Measurements from ENCODE around the gene MCM7. TPM values are rescaled to one million over a fixed set of nuclear protein-coding genes. Genes with fewer than 3 reads are reported as not detected.

The MCM7 gene
- total RNA-seq, 1 experiment from 2014 or later, result 387 TPM

DNA sequence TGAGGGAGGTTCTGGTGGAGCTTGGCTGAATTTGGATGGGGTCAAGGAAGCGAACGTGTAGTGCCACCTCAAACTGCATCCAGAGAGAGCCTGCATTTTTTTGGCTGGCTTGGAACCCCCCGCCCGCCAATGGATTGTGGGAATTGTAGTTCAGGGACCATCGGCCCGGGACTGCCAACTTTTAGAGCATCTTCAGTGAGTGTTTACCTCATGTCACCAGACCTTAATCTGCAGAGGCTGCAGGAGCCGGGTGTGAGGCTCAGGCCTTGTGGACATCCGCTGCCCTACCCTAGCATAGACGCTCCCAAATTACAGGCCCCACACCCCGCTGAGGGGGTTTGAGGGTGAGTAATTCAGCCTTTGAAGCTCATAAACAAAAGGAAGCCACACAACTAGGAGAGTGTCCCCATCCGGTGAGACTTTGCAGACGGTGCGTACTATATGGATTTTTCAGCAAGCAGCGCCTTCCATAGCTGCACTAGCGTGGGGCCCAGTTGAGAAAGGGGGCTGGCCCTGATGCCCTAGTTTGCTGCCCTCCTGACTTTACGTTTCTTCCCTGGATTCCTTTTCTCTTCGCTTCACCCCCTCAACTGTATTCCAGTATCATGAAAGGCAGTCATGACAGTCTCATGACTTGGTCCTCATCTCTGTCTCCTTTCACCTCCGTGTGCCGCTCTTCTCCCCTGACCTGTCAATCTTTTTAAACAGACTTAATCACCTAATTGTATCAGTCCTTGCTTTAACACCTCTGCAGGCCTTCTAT is 19.0 kb upstream of the MCM7 start:
- H3K4me3 ChIP-seq (replicated peaks in 1 of 2; ENCODE audit: low read depth in 1 of 2, low read length in 2 of 2), result peak overlapping the region; percentile 90 to 99
- no peaks in the 10 kb centered on the region for H3K9me3 ChIP-seq (ENCODE audit: control insufficient read depth in 1 of 2, insufficient read depth in 1 of 2, low read depth in 1 of 2, low read length in 2 of 2)
- peak overlapping the region; percentile 91 for H3K4me2 ChIP-seq (ENCODE audit: low read length)
- no peaks in the 10 kb centered on the region for H3K27me3 ChIP-seq (ENCODE audit: insufficient read depth, low read length)
- TF ChIP-seq CBX3 (IDR thresholded peaks at IDR 0.05; ENCODE audit: low read depth) (no peak), ZNF274 (IDR thresholded peaks at IDR 0.05; ENCODE audit: low read depth, low read length) (no peak), CEBPB (IDR thresholded peaks at IDR 0.05; ENCODE audit: low read depth) (no peak), EGR1 (IDR thresholded peaks at IDR 0.05; ENCODE audit: low read depth) (no peak), EZH2phosphoT487 (IDR thresholded peaks at IDR 0.05; ENCODE audit: borderline replicate concordance) (no peak), TCF7L2 (IDR thresholded peaks at IDR 0.05; ENCODE audit: borderline replicate concordance, extremely low read depth, insufficient read depth, insufficient read length) (peak; percentile 33), JUND (IDR thresholded peaks at IDR 0.05) (no peak), EZH2 (IDR thresholded peaks at IDR 0.05) (no peak), ZBTB33 (IDR thresholded peaks at IDR 0.05; ENCODE audit: extremely low read depth, insufficient replicate concordance, low read length) (no peak), FOSL1 (IDR thresholded peaks at IDR 0.05; ENCODE audit: low read depth) (no peak), SP1 (IDR thresholded peaks at IDR 0.05; ENCODE audit: low read depth) (no peak), POLR2A (IDR thresholded peaks at IDR 0.05; ENCODE audit: borderline replicate concordance, extremely low read depth, insufficient read depth, insufficient read length) (no peak), RAD21 (IDR thresholded peaks at IDR 0.05; ENCODE audit: low read depth) (no peak), POLR2AphosphoS5 (IDR thresholded peaks at IDR 0.05; ENCODE audit: low read depth, low read length) (peak; percentile 7; the same call in 1 of the 2 replicates), ELF1 (IDR thresholded peaks at IDR 0.05; ENCODE audit: borderline replicate concordance, low read depth) (no peak), YY1 (IDR thresholded peaks at IDR 0.05; ENCODE audit: extremely low read depth, insufficient replicate concordance, low read depth, low read length) (no peak), ZFX (IDR thresholded peaks at IDR 0.05) (peak; percentile 38; the same call in 1 of the 2 replicates)
- TF ChIP-seq, protein P1, sequence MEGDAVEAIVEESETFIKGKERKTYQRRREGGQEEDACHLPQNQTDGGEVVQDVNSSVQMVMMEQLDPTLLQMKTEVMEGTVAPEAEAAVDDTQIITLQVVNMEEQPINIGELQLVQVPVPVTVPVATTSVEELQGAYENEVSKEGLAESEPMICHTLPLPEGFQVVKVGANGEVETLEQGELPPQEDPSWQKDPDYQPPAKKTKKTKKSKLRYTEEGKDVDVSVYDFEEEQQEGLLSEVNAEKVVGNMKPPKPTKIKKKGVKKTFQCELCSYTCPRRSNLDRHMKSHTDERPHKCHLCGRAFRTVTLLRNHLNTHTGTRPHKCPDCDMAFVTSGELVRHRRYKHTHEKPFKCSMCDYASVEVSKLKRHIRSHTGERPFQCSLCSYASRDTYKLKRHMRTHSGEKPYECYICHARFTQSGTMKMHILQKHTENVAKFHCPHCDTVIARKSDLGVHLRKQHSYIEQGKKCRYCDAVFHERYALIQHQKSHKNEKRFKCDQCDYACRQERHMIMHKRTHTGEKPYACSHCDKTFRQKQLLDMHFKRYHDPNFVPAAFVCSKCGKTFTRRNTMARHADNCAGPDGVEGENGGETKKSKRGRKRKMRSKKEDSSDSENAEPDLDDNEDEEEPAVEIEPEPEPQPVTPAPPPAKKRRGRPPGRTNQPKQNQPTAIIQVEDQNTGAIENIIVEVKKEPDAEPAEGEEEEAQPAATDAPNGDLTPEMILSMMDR (IDR thresholded peaks at IDR 0.05 in 2 of 3, conservative IDR thresholded peaks at IDR 0.05 in 1 of 3; ENCODE audit: borderline replicate concordance in 1 of 3, insufficient read depth in 1 of 3, low read depth in 2 of 3, low read length in 2 of 3), result no peak
- TF ChIP-seq, protein P2, sequence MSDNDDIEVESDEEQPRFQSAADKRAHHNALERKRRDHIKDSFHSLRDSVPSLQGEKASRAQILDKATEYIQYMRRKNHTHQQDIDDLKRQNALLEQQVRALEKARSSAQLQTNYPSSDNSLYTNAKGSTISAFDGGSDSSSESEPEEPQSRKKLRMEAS (IDR thresholded peaks at IDR 0.05), result no peak
- TF ChIP-seq, protein P3, sequence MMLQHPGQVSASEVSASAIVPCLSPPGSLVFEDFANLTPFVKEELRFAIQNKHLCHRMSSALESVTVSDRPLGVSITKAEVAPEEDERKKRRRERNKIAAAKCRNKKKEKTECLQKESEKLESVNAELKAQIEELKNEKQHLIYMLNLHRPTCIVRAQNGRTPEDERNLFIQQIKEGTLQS (IDR thresholded peaks at IDR 0.05), result no peak
- ATAC-seq, result peak; percentile 66
- DNase-seq (ENCODE audit: low read depth, low spot score), result no peak
- RAD21 ChIA-PET (ENCODE audit: low non-redundant PET in 1 of 2, low total read pairs in 2 of 2, uncharacterized antibody in 2 of 2, unreplicated experiment in 2 of 2), result no interaction called here
- CTCF ChIA-PET, result interaction anchor here (0.7 kb wide), 1 partner anchor 11 kb away, joined by 4 read pairs; no protein-coding TSS in a partner anchor
- H4K20me1 ChIP-seq (ENCODE audit: insufficient read depth), result no peaks in the 10 kb centered on the region
- H3K9ac ChIP-seq (ENCODE audit: low read length), result peak overlapping the region; percentile 87
- no TSS peak for BruUV-seq (replicated peaks)
- peak overlapping the region; percentile 50 for H3K27ac ChIP-seq (ENCODE audit: low read depth, low read length)
- peaks cover 13 to 27% of the 10 kb centered on the region in 2 experiments for H3K4me1 ChIP-seq (ENCODE audit: control insufficient read depth in 1 of 2, insufficient read depth in 2 of 2, low read length in 2 of 2)
- POLR2A ChIA-PET, result no interaction called here
- H3K36me3 ChIP-seq (ENCODE audit: control insufficient read depth in 1 of 2, insufficient read depth in 2 of 2, low read length in 2 of 2), result no peaks in the 10 kb centered on the region
- peak overlapping the region; percentile 59 for H2AFZ ChIP-seq (ENCODE audit: low read depth, low read length, poor library complexity, severe bottlenecking)
- H3K79me2 ChIP-seq (ENCODE audit: insufficient read depth, low read length), result peaks cover 11% of the 10 kb centered on the region
- no peaks in the 10 kb centered on the region for H3K9me2 ChIP-seq (ENCODE audit: insufficient read depth)
- intact Hi-C loops (cut with micrococcal nuclease), result no loop called here

All from HCT116 (cell line).